SK-N-MC (cell line): Measurements from ENCODE around the gene PRIMPOL.

Experiments
- FOXP2 ChIP-seq: optimal IDR thresholded peaks from 2 replicates; pipeline ENCODE3; 2011; ENCODE audit warnings: mild to moderate bottlenecking, moderate library complexity; ENCODE audit not compliant: insufficient read depth; ENCODE audit errors: extremely low read length, control extremely low read depth
- POLR2AphosphoS5 ChIP-seq: IDR thresholded peaks from 2 replicates; pipeline ENCODE4 v1.6.1; 2012; ENCODE audit warnings: mild to moderate bottlenecking, low read depth, low read length, borderline replicate concordance

DNA sequence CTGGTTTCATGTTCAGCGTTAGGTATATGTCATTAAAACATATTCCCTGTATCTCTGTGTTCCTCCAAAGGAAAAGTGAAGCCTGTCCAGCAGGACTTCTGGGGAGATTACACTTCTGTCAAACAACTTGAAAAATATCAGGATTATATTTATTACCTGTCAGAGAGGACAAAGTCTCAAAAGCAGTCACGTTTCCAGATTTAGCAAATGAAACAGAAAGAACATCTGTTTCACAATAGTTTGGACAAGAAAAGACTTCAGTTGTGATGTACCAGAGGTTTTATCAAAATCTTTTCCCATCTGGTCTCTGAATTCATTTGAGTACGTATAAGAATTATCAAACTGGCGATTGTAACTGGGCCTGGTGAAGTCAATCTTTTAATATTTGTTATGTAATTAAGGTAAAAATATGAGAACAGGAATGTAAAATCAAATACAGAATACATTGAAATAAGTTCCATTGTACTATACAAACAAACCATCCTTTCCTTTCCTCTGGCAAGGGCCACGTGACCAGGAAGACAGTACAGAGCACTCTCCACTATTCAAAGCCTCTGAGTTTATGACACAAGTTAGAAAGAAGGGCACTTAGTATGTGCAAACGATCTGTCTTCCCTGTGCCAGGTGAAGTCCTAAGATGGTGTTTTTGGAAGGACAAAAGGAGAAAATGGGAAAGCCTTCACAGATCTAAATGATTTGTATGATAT is 3.5 kb upstream of the PRIMPOL start:
- no peak for TF ChIP-seq POLR2AphosphoS5
- TF ChIP-seq FOXP2: no peak
